T-helper 22 cell (primary cell): ENCODE data around the gene ZNF512B.
"Not testable (repeated sequence)": the region's sequence is repeated elsewhere in the genome, so short reads cannot be mapped to it uniquely, and the experiment has no call there.

ENCODE experiments used
- DNase-seq: peaks from one replicate; pipeline ENCODE4 v3.0.0-alpha.2; 2020; ENCODE audit warnings: low read depth

Gene ZNF512B

DNA sequence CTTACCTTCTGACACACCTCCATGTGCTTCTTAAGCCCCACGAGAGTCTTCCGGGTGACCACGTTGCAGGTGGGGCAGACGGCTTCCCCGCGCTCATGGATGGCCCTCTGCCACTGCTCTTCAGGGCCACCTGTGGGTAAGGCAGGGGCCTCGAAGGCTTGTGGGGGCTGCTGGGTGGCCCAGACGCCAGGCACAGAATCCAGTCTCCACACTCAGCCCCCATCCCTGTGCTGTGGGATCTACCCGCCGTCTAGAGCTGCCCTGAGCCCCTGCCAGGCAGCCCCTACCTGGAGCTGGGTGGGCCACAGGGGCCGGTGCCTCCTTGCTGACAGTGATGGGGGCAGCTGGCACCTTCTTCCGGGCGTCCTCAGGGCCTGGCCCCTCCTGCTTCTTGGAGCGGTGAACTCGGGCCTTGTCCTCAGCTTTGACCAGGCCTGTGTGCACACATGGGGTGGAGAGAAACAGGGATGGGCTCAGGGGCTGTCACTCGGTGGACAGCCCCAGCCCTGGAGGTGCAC, 5.9 kb downstream of the ZNF512B start:
- DNase-seq = no peak

DNA sequence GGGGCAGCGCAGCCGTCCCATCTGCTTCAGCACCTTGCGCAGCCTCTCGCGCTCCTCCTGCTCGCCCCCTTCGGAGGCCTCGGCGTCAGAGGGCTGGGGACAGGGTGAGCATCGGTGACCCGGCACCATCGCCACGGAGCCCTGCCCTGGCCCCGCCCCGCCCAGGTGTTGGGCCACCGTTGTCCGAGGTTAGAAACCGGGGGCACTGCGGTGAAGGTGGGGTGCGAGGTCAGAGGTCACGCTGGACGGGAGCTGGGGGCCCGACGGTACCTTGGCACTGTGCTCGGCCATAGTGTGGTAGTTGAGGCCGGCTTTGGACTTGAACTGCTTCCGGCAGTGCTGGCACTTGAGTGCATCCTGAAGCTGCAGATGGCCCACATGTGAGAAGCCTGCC, 6.4 kb downstream of the ZNF512B start:
- DNase-seq = no peak

DNA sequence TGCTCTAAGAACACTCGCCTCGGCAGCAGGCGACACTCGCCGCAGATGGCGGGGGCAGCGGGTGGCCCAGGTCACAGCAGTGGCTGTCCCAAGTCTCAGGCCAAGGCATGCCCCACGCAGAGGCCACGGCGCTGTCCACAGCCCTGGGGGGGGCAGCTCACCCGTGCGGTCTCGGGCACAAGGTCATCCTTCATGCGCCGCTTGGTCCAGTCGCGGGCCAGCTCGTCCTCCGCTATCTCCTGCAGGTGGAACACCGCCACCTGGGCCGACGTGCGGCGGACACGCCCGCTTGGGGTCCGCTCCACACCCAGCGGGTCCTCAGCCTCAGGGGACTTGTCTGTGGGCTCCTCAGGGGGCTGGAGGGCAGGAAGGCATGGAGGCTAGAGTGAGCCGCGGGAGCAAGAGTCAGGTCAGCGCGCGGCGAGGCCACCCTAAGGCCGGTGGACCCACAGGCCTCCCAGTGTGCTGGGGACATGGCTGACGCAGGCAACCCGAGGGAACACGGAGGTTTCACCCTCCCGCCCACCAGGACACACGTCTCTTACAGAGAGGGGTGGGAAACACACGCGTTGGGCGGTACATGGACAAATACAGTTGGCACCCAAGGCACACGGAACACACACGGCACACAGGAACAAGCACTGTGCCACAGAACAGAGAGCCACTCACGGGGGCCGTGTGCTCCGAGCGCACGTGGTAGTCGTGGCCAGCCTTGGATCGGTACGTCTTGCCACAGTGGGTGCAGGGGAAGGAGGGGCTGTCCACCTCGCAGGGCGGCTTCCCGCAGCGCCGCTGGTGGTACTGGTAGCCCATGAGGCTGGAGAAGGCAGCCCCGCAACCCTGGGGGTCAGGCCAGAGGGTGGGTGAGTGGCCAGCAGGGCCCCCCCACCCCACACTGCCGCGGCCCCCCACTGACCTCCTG, 7.0 kb downstream of the ZNF512B start:
- no peak for DNase-seq

DNA sequence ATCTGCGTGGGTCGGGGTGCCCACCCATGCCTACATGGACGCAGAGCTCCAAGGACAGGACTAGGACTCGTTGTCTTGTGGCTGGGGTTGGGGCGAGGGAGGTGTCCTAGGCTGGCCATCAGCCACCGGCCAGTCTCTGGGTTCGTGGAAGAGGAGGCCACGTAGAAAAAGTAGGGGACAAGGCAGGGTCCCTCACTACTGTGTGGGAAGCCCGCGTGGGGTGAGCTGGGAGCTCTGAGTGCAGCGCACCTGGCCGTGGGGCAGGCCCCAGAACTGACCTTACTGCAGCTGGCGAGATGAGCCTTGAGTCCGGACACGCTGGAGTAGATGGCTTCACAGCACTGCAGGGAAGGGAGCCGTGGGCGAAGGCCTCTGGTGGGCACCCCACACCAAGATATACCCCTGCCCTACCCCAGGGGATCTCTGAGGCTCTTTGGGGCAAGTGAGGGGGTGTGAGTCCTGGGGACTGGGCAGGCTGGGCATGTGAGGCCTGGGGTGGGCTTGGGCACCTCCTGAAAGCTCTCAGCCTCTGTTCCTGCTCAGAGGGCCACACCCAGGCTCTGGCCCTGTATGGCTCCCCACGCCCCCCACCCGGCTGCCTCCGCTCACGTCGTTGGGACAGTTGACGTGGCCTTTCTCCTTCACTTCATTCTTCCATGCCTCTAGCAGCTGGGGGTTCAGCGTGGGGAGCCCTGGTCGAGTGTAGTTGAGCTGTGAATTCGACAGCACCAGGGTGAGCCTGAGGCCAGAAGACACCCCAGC, 7.9 kb downstream of the ZNF512B start:
- DNase-seq = no peak

DNA sequence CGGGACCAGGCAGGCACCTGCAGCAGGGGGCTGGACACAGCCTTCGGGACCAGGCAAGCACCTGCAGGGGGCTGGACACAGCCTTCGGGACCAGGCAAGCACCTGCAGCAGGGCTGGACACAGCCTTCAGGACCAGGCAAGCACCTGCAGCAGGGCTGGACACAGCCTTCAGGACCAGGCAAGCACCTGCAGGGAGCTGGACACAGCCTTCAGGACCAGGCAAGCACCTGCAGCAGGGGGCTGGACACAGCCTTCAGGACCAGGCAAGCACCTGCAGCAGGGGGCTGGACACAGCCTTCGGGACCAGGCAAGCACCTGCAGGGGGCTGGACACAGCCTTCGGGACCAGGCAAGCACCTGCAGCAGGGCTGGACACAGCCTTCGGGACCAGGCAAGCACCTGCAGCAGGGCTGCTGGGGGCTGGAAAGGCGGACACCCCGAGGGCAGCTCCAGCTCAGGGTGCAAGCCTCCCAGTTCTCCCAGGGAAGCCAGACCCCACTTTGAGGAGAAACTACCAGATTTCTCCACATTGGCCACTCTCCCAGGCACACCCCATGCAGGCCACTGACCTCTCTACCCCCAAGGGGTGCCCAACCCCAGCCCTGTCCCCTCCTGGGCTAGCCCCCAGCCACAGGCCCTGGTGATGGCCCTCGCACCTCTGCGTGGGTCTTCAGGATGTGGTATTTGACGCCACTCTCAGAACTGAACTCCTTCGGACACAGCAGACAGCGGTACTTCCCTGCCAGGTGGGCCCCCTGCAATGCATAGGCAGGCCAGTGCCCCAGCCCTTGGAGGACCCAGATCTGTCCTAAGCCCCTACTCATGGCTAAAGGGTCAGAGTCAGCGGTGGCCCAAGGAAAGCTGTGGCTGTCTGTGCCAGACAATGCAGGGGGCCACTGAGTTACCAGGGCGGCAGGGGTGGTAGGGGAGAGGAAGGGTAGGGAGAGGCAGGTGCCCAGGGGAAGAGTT, 8.8 kb downstream of the ZNF512B start:
- not testable (repeated sequence) for DNase-seq

DNA sequence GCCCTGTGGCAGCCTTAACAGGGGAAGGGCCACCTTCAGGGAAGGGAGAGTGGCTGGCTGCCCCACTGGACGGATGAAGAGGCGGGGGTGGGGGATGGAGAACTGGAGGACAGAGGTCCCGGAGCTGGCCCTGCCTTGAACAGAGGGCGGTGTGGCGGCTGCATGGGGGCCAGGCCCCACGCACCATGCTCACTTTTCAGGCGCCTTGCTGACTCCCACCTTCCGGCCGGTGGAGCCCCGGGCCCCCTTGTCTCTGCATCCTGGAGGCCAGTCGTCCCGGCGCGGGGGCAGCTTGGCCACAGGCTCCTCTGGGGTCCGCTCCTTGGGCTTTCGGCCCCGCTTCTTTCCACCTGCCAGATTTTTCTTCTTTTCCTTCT, 10.0 kb downstream of the ZNF512B start:
- no peak for DNase-seq

DNA sequence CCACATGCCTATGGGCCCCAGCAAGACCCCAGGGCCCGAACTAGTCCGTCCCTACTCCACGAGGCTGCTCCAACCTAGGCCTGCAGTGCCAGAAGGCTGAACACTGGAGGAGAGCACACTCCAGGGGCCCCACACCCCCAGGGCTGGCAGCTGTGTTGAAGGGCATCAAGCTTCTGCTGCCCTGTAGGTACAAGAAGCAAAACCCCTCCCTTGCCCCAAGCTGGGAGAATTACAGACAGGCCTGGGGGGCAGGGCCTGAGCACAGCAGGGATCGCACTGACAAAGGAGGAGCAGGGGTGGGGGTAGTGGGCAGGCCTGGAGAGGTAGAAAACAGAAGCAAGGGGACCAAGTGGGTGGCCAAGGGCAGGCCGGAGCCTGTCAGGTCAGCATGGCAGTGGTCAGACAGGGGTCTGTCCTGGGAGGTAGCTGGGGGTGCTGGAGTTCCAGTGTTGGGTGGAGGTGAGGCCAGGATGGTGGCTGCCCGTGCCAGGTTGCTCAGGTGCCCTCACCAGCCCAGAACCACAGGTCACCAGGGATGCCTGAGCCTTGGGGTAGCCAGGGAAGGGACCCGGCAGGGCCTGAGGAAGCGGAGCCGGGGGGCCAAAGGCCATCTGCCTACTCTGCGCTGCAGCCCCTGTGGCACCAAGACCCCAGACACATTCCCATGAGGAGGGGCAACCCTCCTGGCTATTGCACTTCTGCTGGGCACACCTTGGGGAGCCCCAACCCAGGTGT, 10.6 kb downstream of the ZNF512B start:
- no peak for DNase-seq

DNA sequence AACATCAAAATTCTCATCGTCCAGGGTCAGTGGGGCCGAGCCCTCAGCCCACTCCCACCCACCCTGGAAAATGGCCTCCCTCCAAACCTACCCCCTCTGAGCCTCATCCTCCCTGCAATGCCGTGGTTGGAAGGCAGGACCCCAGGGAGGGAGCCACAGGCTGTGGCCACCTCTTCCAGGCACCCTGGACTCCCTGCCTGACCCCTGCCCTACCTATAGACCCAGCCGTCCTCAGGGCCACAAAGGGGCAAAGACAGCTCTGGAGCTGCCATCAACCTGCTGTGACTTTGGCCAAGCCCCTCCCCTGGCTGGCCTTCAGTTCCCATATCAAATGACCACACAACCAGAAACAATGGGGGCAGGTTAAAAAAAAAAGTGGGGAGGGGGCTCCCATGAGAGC, 11.3 kb downstream of the ZNF512B start:
- no peak for DNase-seq

DNA sequence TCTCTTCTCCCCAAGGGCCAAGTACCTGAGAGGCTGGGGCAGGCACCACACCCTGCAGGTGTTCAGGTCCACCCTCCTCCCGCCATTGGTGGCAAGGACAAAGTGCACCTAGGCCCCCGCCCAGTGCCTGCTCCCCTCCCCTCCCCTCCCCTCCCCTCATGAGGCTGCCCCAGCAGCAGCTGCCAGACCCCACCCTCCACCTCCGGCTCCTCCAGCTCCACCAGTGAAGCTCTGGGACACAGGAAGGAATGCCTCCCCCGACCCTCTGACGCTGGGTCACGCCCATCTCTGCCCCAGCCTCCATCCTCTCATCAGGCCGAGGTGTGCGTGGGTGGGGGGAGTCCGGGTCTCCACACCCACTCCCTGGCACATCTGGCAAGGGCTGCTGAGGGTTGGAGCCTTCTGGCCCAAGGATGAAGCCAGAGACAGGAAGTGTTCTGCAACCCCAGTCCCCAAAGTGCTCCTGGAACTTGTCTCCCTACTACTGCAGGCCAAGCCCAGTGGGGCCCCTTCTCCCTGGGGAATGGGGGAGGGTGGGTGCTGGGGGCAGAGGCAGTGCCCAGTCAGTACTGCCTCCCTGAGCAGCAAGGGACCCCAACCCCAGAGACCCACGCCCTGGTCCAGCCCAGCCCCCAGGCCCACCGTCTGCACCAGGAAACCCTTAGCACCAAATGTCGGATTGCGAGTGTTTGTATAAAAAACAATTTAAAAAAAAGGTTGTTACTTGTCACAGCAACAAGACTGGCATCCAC, 11.9 kb downstream of the ZNF512B start:
- no peak for DNase-seq

DNA sequence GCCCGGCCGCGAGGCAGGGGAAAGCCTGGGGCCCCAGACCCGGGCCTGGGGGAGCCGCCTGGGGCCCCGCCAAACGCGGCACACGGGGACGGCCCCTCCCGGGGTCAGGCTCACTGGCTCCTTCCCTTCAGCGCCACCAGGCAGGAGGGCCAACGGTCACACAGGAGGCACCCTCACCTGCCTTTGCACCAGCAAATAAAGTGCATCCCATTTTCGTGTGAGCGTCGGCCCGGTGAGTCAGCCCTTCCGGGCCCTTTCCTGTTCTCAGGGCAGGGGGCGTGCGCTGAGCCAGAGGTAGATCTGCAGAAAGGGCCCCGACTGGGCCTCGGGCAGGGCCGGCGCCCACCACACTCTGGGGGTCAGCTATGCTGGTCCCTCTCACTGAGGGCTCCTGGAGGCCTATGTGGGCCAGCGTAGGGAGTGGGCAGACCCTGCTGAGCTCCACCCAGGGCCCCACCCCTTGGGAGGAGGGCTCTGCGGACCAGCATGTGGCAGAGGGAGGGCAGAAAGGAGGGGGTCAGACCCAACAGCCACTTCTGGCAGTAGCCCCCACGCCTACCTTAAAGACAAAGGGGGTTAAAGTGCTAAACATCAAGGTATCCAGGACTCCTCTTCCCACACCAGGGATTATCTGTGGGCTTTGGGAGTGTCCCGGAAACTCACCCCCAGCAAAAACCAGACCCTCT, 12.6 kb downstream of the ZNF512B start:
- DNase-seq = peak; percentile 62

DNA sequence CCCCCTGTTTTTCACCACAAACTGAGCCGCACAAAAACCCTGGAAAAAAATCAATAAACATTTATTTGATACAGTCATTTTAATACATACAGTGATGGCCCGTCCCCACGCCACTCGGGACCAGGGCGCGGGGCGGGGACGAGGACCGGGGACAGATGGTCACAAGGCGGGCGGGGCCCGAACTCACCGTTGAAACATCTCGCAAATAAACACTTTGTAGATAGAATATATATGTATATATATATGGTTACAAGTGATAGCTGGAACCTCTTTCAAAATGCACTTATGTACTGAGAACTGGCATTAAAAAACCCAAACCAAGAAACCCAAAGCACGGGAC, 13.1 kb downstream of the ZNF512B start:
- DNase-seq = no peak

DNA sequence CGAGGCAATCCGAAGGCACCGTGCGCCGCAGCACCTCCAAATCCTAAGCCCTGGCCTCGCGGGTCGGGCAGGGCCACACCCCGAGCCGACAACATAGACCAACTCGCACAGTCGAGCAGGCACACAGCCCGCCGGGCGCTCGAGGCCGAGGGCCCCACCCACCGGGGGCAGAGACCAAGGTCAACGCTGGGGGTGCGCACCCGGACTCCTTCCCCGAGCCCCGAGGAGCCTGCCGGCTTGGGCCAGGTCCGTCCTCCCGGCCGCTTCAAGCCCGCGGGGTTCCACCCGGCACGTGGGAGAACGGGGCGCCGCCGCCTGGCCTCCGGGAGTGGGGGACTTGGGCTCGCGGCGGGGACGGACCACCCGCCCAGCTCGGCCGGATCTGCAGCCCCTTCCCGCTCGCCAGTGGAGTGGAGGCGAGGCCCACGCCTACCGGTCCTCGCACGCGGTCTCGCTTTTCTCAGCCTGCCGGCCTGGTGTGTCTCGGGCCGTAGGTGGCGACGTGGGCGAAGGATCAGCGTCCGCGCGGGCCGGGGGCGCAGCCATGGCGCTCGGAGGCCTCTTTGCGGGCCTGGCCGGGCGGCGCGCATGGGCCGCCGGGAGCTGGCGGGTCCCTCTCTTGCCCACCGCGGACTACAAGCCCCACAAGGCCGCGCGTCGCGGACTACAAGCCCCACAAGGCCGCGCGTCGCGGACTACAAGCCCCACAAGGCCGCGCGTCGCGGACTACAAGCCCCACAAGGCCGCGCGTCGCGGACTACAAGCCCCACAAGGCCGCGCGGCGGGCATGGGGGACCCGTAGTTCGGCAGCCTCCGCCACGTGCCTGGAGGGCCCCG, 13.7 kb downstream of the ZNF512B start, which contains the start of gene UCKL1:
Gene UCKL1, minus strand, starts transcription at position 590 of the 837 bp plus-strand sequence. Its CDS starts 44 bp downstream, at position 546.
- DNase-seq = peak; percentile 82

DNA sequence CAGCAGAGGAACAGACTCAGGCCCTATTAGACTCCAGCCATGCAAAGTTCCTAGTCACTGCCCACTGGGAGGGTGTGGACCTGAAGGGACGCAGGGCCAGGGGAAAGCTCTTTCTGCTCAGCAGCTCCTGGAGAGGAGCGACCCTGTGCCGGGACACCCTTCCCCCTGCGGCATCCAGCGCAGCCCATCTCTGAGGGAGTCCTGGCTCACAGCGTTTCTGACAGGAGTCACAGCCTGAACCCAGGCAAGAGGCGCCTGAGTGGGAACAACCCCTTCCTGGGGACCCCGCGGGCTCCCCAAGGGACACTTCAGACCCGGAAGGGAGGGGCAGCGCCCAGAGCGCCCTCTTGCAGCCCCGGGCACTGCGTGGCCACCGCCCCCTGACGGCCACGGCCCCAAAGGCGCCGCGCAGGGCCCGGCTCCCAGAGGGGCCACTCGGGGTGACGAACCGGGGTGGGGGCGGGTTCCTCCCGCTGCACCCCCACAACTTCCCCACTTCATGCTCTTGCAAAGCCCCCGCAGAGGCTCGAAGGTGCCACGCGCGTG, 14.4 kb downstream of the ZNF512B start:
- no peak for DNase-seq

DNA sequence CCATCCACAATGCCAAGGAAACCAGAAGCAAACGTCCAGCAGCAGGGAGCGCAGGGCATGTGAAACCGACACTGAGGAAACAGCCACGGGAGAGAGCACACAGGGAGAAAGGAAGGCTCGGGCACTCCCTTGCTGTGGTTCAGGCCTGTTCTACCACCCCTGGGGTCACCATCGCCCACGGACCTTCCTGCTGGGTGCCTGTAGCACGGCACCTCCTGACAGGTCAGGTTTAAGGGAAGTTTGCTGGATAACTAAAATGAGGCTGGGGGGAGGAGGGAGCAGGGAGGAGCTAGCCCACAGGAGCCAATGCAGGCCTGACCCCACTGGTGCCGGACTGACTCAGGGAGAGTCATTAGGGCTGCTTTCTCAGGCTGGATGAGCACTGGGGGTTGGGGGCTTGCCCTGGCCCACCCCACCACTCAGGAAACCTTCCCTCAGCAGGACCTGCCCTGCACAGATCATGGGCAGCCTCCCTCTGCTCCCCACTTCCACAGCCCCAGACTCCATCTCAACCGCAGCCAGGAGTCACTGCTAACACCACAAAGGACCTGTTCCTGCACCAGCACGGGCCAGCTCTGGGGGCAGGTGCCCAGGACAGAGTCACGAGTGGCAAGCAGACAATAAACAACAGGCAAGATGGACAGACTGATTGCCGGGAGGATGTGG, 15.8 kb downstream of the ZNF512B start:
- DNase-seq = no peak

DNA sequence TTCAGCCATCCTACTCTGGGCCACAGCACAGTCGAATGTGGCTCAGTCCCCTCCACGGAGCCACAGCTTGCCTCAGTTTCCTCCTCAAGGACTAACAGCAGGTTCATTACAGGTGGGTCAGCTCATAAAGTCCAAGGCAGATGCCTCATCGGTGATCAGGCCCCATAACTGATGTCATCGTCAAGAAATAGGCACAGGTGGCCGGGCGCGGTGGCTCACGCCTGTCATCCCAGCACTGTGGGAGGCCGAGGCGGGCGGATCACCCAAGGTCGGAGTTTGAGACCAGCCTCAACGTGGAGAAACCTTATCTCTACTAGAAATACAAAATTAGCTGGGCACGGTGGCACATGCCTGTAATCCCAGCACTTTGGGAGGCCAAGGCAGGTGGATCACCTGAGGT, 17.0 kb downstream of the ZNF512B start:
- DNase-seq = no peak

DNA sequence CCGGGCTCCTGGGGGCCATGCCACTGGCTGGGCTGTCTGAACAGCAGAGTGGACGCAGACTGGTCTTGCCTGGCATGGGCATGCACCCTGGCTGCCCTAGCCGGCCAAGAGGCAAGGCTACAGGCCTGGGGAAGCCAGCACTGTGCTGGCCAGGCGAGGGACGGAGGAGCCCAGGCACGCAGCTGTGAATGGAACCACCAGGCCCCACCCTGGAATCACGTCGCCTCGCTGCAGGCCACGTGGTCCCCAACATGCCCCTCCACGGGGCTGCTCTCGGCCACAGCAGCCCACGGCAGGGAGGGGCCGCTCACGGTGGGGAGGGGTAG, 17.6 kb downstream of the ZNF512B start:
- no peak for DNase-seq

DNA sequence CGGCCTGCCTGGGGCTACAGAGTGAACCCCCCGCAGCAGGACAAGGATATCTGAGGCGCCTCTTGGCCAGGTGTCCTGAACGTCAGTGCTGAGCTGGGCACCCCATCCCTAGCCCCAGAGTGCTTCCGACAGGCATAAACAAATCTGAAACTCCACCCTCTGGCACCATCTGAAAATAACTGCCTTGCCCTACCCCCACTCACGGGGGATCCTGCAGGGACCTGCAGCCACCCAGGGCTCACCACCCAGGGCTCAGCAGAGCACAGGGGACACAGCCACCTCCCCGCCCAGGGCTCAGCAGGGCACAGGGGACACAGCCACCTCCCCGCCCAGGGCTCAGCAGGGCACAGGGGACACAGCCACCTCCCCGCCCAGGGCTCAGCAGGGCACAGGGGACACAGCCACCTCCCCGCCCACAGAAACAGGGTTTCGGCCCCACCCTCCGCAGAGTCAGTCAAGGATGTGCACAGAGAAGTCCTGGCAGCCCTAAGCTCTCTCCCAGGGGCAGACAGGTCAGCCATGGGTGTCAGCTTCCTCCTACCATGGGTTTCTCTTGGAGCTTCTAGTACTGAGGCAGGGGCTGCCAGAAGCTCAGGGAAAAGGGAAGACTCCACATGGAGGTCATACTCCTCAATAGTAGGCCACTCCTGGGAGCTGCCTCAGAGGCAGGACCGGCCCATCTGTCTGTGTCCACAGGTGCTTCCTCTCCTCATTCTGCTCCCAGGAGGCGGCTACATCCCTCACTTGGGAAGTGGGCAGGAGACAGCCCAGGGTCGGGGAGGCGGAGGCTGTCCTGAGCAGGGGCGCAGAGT, 18.1 kb downstream of the ZNF512B start:
- no peak for DNase-seq
